ENCODE measurements around the gene CYTH4. TPM values are rescaled to one million over a fixed set of nuclear protein-coding genes. Genes with fewer than 3 reads are reported as not detected.

The CYTH4 gene
- total RNA-seq, 2 donors from 2014 or later = 3.0 to 7.4 TPM

DNA sequence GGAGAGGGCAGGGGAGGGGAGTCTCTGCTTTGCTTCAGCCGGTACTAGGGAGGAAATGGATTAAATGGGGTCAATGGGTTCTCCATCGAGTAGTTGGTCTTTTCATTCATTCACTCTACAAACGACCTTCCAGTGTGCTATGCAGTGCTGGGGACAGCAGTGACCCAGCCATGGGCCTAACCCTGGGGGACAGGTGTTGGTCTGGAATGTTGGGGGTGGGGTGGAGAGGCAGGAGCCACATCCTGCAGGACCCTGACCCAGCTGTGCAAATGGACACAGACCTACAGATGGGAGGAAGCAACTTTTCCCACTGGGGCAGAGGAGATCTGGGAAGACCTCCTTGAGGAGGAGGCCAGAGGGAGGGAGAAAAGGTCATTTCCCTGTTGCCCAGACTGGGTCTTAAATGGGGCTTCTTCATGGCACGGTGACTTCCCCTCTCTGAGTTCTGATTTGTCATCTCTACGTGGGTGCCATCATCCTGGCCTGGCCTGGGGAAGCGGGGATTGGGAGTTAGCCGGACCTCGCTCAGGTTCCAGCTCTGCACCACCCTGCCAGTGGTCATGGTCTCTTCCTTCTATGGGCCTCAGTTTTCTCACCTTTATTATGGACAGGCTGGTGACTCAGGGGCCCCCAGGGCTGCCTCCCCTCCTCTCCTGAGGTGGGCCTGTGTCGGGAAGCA, 2.0 kb downstream of the CYTH4 start:
- TF ChIP-seq, protein P1, sequence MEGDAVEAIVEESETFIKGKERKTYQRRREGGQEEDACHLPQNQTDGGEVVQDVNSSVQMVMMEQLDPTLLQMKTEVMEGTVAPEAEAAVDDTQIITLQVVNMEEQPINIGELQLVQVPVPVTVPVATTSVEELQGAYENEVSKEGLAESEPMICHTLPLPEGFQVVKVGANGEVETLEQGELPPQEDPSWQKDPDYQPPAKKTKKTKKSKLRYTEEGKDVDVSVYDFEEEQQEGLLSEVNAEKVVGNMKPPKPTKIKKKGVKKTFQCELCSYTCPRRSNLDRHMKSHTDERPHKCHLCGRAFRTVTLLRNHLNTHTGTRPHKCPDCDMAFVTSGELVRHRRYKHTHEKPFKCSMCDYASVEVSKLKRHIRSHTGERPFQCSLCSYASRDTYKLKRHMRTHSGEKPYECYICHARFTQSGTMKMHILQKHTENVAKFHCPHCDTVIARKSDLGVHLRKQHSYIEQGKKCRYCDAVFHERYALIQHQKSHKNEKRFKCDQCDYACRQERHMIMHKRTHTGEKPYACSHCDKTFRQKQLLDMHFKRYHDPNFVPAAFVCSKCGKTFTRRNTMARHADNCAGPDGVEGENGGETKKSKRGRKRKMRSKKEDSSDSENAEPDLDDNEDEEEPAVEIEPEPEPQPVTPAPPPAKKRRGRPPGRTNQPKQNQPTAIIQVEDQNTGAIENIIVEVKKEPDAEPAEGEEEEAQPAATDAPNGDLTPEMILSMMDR (IDR thresholded peaks at IDR 0.05) = no peak
- Histone ChIP-seq H3K27me3 (no peaks in the 10 kb centered on the region), H3K9me3 (no peaks in the 10 kb centered on the region), H3K4me1 (no peaks in the 10 kb centered on the region), H3K4me3 (peak overlapping the region; percentile 35), H3K27ac (peak overlapping the region; percentile 63), H3K9ac (ENCODE audit: low read depth in 2 of 2, low read length in 2 of 2) (peak overlapping the region; percentile 62 to 68), H3K36me3 (no peaks in the 10 kb centered on the region)
- intact Hi-C loops (cut with DNase I) = no loop called here
- no peak for DNase-seq

DNA sequence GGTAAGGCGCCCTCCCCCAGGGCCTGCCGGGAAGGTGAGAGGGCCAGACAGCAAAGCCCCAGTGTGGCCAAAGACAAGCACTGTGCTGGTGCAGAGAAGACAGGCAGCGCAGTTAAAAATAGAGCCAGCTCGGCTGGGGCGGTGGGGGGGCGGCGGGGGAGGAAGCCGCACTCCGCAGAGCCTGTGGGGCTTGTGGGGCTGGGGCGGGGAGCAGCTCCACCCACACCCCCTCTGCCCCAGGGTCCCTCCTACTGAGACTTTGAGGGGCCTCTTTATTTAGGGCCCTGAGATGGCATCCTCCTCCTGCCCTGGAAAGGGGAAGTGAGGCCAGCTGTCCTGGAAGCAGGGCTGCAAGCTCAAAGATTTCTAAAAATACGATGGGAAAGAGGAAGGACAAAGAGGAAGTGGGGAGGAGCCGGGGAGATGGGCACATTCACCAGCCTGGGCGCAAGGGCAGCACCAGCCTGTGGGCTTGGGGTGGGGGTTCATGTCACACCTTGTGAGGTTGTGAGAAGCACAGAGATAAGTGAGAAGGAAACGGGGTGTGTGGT, 2.6 kb downstream of the CYTH4 start:
- H3K36me3 ChIP-seq = no peaks in the 10 kb centered on the region
- H3K9me3 ChIP-seq = no peaks in the 10 kb centered on the region
- intact Hi-C loops (cut with DNase I) = no loop called here
- H3K4me3 ChIP-seq = peak overlapping the region; percentile 35
- TF ChIP-seq, protein P1 (IDR thresholded peaks at IDR 0.05) = no peak
- no peaks in the 10 kb centered on the region for H3K27me3 ChIP-seq
- peak overlapping the region in 1 of 2 donors; percentile 46 for H3K9ac ChIP-seq (ENCODE audit: low read depth in 2 of 2, low read length in 2 of 2)
- no peaks in the 10 kb centered on the region for H3K4me1 ChIP-seq
- DNase-seq = peak; percentile 36
- peak overlapping the region; percentile 40 for H3K27ac ChIP-seq

DNA sequence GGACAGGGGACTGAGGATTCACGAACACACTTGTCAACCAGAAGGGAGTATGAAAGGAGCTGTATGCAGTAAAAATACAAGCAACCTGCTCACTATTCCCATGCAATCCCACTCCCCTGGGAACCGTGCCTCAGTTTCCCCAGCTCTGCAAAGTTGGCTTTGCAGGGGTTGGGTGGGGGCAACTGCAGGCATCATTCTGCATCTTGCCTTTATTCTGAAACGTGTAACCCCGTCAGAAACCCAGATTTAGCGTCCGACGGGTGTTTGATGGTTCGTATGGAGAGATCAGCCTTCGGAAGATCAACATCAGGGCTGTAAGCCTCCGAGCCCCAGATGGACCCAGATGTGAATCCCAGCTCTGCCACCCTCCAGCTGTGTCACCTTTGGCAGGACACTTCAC, 3.6 kb downstream of the CYTH4 start:
- no peak overlapping the region for H3K9ac ChIP-seq (ENCODE audit: low read depth in 2 of 2, low read length in 2 of 2)
- H3K9me3 ChIP-seq = no peaks in the 10 kb centered on the region
- H3K36me3 ChIP-seq = no peaks in the 10 kb centered on the region
- no peaks in the 10 kb centered on the region for H3K27me3 ChIP-seq
- DNase-seq = no peak
- no peaks in the 10 kb centered on the region for H3K4me1 ChIP-seq
- H3K27ac ChIP-seq = no peak overlapping the region
- intact Hi-C loops (cut with DNase I) = no loop called here
- H3K4me3 ChIP-seq = no peak overlapping the region
- TF ChIP-seq, protein P1 (IDR thresholded peaks at IDR 0.05) = no peak

DNA sequence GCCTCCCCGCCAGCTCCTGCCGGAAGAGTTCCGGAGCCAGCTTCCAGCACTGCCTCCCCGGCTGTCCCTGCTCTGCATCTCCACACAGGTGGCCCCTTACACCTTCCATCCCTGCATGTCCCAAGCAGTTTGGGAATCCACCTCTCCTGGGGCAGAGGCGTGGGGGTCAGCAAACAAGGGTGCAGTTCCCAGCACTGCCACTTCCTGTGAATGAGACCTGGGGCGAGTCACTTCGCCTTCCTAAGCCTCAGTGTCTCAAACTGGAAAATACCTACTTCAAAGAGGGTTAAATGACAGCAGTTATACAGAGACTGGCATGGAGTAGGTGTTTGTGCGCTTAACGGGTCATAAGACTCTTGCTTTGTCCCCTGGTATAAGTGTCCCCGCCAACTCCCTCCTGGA, 5.2 kb downstream of the CYTH4 start:
- TF ChIP-seq, protein P1 (IDR thresholded peaks at IDR 0.05) = no peak
- no peaks in the 10 kb centered on the region for H3K9me3 ChIP-seq
- H3K9ac ChIP-seq (ENCODE audit: low read depth in 2 of 2, low read length in 2 of 2) = no peak overlapping the region
- H3K4me1 ChIP-seq = no peaks in the 10 kb centered on the region
- no peaks in the 10 kb centered on the region for H3K27me3 ChIP-seq
- H3K27ac ChIP-seq = no peak overlapping the region
- intact Hi-C loops (cut with DNase I) = no loop called here
- no peak overlapping the region for H3K4me3 ChIP-seq
- H3K36me3 ChIP-seq = no peaks in the 10 kb centered on the region
- no peak for DNase-seq

DNA sequence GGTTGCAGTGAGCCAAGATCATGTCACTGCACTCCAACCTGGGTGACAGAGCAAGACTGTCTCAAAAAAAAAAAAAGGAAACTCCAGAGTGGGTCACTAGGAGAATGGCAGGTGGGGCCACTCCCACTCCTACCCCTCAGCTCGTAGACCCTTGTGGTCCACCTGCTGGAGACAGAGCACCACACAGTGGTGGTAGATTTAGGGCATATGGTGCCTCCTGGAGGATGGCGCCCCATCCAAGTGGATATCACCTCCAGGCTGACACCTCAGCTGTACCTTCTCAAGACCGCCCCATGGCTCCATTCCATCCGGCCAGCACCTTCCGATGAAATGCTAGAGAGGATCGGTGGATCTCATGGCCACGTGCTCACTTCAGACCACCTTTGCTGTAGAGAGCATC, 6.2 kb downstream of the CYTH4 start:
- DNase-seq = no peak
- no peak overlapping the region for H3K27ac ChIP-seq
- H3K9ac ChIP-seq (ENCODE audit: low read depth in 2 of 2, low read length in 2 of 2) = no peak overlapping the region
- H3K4me3 ChIP-seq = no peak overlapping the region
- no peaks in the 10 kb centered on the region for H3K36me3 ChIP-seq
- no peaks in the 10 kb centered on the region for H3K27me3 ChIP-seq
- intact Hi-C loops (cut with DNase I) = no loop called here
- no peaks in the 10 kb centered on the region for H3K9me3 ChIP-seq
- no peaks in the 10 kb centered on the region for H3K4me1 ChIP-seq
- TF ChIP-seq, protein P1 (IDR thresholded peaks at IDR 0.05) = no peak
